DND-41 (cell line): ENCODE data around the gene ISX.

Experiments
- ATAC-seq: fragments of 200-7000 bp; cut with Tn5 transposase; 3 replicates; pipeline ENCODE4 v1.9.1; 2021; ENCODE audit warnings: low read depth; ENCODE audit not compliant: insufficient read depth
- DNase-seq: peaks from one replicate; pipeline ENCODE4 v3.0.0-alpha.2; 2020
- H2AFZ ChIP-seq: 2 replicates; pipeline ENCODE4 v1.6.0; 2012; ENCODE audit warnings: low read depth, low read length
- H3K27ac ChIP-seq: 2 replicates; pipeline ENCODE4 v1.5.1; 2012; ENCODE audit warnings: low read length, inconsistent platforms
- H3K27me3 ChIP-seq: fragments of 200-600 bp; sonication (generic); 2 replicates; pipeline ENCODE4 v1.6.0; 2012; ENCODE audit warnings: low read length, mild to moderate bottlenecking, inconsistent platforms; ENCODE audit not compliant: insufficient read depth, poor library complexity
- H3K36me3 ChIP-seq: 2 replicates; pipeline ENCODE4 v1.5.1; 2012; ENCODE audit warnings: low read length, inconsistent platforms; ENCODE audit not compliant: insufficient read depth
- H3K4me1 ChIP-seq: 2 replicates; pipeline ENCODE4 v1.5.1; 2012; ENCODE audit warnings: mild to moderate bottlenecking, low read length; ENCODE audit not compliant: insufficient read depth
- H3K4me2 ChIP-seq: 2 replicates; pipeline ENCODE4 v1.6.0; 2012; ENCODE audit warnings: mild to moderate bottlenecking, moderate library complexity, low read length, inconsistent platforms; ENCODE audit not compliant: insufficient read depth
- H3K4me3 ChIP-seq, 2 experiments: fragments of 200-600 bp in 1 of 2; shearing (Covaris generic) in 1 of 2; 2 replicates each; pipeline ENCODE4 v1.5.1; 2012 to 2016; ENCODE audit warnings: inconsistent platforms in 2 of 2, low read length in 2 of 2, mild to moderate bottlenecking in 2 of 2, low read depth in 1 of 2, moderate library complexity in 1 of 2
- H3K79me2 ChIP-seq: 2 replicates; pipeline ENCODE4 v1.6.0; 2012; ENCODE audit warnings: low read length, inconsistent platforms; ENCODE audit not compliant: insufficient read depth
- H3K9ac ChIP-seq: 2 replicates; pipeline ENCODE4 v1.6.0; 2012; ENCODE audit warnings: low read depth, mild to moderate bottlenecking, inconsistent platforms, low read length, moderate library complexity
- H3K9me3 ChIP-seq: 2 replicates; pipeline ENCODE4 v1.5.1; 2012; ENCODE audit warnings: low read length, moderate library complexity, mild to moderate bottlenecking, inconsistent platforms; ENCODE audit not compliant: insufficient read depth, severe bottlenecking
- H4K20me1 ChIP-seq: 2 replicates; pipeline ENCODE4 v1.6.0; 2012; ENCODE audit warnings: low read length; ENCODE audit not compliant: insufficient read depth
- CTCF ChIP-seq: IDR thresholded peaks from 2 replicates; pipeline ENCODE4 v1.5.1; 2012; ENCODE audit warnings: borderline replicate concordance, low read length, moderate library complexity, mild to moderate bottlenecking; ENCODE audit not compliant: poor library complexity, severe bottlenecking; ENCODE audit errors: extremely low read depth
- EZH2 ChIP-seq: IDR thresholded peaks from 3 replicates; pipeline ENCODE4 v1.6.1; 2012; ENCODE audit warnings: borderline replicate concordance, low read depth, mild to moderate bottlenecking, moderate library complexity, low read length, inconsistent platforms; ENCODE audit not compliant: severe bottlenecking

The ISX gene

GRCh38 chr22:35053060-35053835, 12.7 kb upstream of the ISX start:
- no peak overlapping the region for H3K27ac ChIP-seq
- TF ChIP-seq CTCF, result no peak
- TF ChIP-seq EZH2, result no peak
- no peak overlapping the region for H3K4me2 ChIP-seq

GRCh38 chr22:35054064-35054463, 11.9 kb upstream of the ISX start:
- Histone ChIP-seq H3K4me3 (no peak overlapping the region), H4K20me1 (no peaks in the 10 kb centered on the region), H2AFZ (no peak overlapping the region), H3K9me3 (no peaks in the 10 kb centered on the region), H3K27me3 (no peaks in the 10 kb centered on the region), H3K4me2 (no peak overlapping the region), H3K4me1 (no peaks in the 10 kb centered on the region), H3K79me2 (no peaks in the 10 kb centered on the region), H3K36me3 (no peaks in the 10 kb centered on the region), H3K9ac (no peak overlapping the region), H3K27ac (no peak overlapping the region)
- ATAC-seq (no peak), DNase-seq (no peak)
- no peak for TF ChIP-seq EZH2
- TF ChIP-seq CTCF, result no peak

More at GRCh38 chr22:35053060-35053835, 12.7 kb upstream of the ISX start:
- H3K79me2 ChIP-seq, result no peaks in the 10 kb centered on the region
- H3K9ac ChIP-seq, result no peak overlapping the region
- no peak for DNase-seq
- no peaks in the 10 kb centered on the region for H3K4me1 ChIP-seq
- H3K27me3 ChIP-seq, result no peaks in the 10 kb centered on the region
- ATAC-seq, result no peak
- no peaks in the 10 kb centered on the region for H3K36me3 ChIP-seq
- no peak overlapping the region for H2AFZ ChIP-seq
- no peaks in the 10 kb centered on the region for H4K20me1 ChIP-seq
- H3K4me3 ChIP-seq, result no peak overlapping the region
- H3K9me3 ChIP-seq, result no peaks in the 10 kb centered on the region

GRCh38 chr22:35056486-35056885, 9.5 kb upstream of the ISX start:
- Histone ChIP-seq H3K4me2 (no peak overlapping the region), H3K79me2 (no peaks in the 10 kb centered on the region), H3K36me3 (no peaks in the 10 kb centered on the region), H3K27me3 (no peaks in the 10 kb centered on the region), H3K9me3 (no peaks in the 10 kb centered on the region), H3K27ac (no peak overlapping the region), H3K4me1 (no peaks in the 10 kb centered on the region), H2AFZ (no peak overlapping the region), H3K9ac (no peak overlapping the region), H4K20me1 (no peaks in the 10 kb centered on the region), H3K4me3 (no peak overlapping the region)
- no peak for ATAC-seq
- no peak for DNase-seq
- TF ChIP-seq CTCF (no peak), EZH2 (no peak)
